Neuronal stem cell (in vitro differentiated cells): ENCODE results near the gene SORCS2.
A peak's percentile ranks its signal among the peaks of the same experiment; 100 is the strongest.

Experiments
- DNase-seq: peaks from one replicate; pipeline ENCODE4 v3.0.0-alpha.2; 2013; ENCODE audit warnings: low spot score
- H2AFZ ChIP-seq: one replicate; pipeline ENCODE4 v1.6.1; 2013; ENCODE audit warnings: mild to moderate bottlenecking, low read length, inconsistent platforms
- H2AK5ac ChIP-seq: 2 replicates; pipeline ENCODE4 v1.6.1; 2013; ENCODE audit warnings: low read depth, mild to moderate bottlenecking, inconsistent platforms, low read length, moderate library complexity, mixed read lengths
- H2BK120ac ChIP-seq: 2 replicates; pipeline ENCODE4 v1.6.1; 2013; ENCODE audit warnings: low read depth, mild to moderate bottlenecking, inconsistent platforms, low read length, moderate library complexity, mixed read lengths
- H2BK12ac ChIP-seq: one replicate; pipeline ENCODE4 v1.6.1; 2013; ENCODE audit warnings: low read length, inconsistent platforms
- H2BK15ac ChIP-seq: 2 replicates; pipeline ENCODE4 v1.6.1; 2013; ENCODE audit warnings: mild to moderate bottlenecking, low read length, inconsistent platforms, mixed read lengths
- H2BK5ac ChIP-seq: one replicate; pipeline ENCODE4 v1.6.1; 2013; ENCODE audit warnings: inconsistent platforms, mild to moderate bottlenecking, low read length, moderate library complexity
- H3K14ac ChIP-seq: one replicate; pipeline ENCODE4 v1.6.1; 2013; ENCODE audit warnings: low read length, inconsistent platforms
- H3K18ac ChIP-seq: 2 replicates; pipeline ENCODE4 v1.6.1; 2013; ENCODE audit warnings: low read length, inconsistent platforms
- H3K23ac ChIP-seq: 2 replicates; pipeline ENCODE4 v1.6.1; 2013; ENCODE audit warnings: low read depth, mild to moderate bottlenecking, mixed read lengths, low read length, inconsistent platforms; ENCODE audit not compliant: poor library complexity
- H3K27ac ChIP-seq: replicated peaks from 3 replicates; pipeline ENCODE4 v1.5.1; 2013; ENCODE audit warnings: low read length, inconsistent platforms
- H3K27me3 ChIP-seq, 3 experiments: 2 replicates each; pipeline ENCODE4 v1.6.1; 2013; ENCODE audit warnings: low read length in 3 of 3, mild to moderate bottlenecking in 2 of 3, inconsistent platforms in 1 of 3, low read depth in 1 of 3, mixed read lengths in 1 of 3, moderate library complexity in 1 of 3; ENCODE audit not compliant: control insufficient read depth in 3 of 3, insufficient read depth in 3 of 3
- H3K36me3 ChIP-seq, 2 donors: replicated peaks in 1 of 2; 2 replicates each; pipeline ENCODE4 v1.6.1; 2013; ENCODE audit warnings: low read length in 2 of 2; ENCODE audit not compliant: control insufficient read depth in 2 of 2, insufficient read depth in 2 of 2
- H3K4ac ChIP-seq: 2 replicates; pipeline ENCODE4 v1.6.1; 2013; ENCODE audit warnings: inconsistent platforms, mild to moderate bottlenecking, low read length, moderate library complexity
- H3K4me1 ChIP-seq, 2 donors: 1 replicate in 1 of 2; 2 replicates in 1 of 2; pipeline ENCODE4 v1.6.1; 2013; ENCODE audit warnings: low read length in 2 of 2, low read depth in 1 of 2; ENCODE audit not compliant: control insufficient read depth in 2 of 2, insufficient read depth in 1 of 2
- H3K4me2 ChIP-seq: one replicate; pipeline ENCODE4 v1.6.1; 2013; ENCODE audit warnings: mild to moderate bottlenecking, low read length, inconsistent platforms; ENCODE audit not compliant: insufficient read depth, poor library complexity, severe bottlenecking
- H3K4me3 ChIP-seq, 2 donors: 2 replicates each; pipeline ENCODE4 v1.5.1; 2013; ENCODE audit warnings: low read length in 2 of 2, mild to moderate bottlenecking in 2 of 2, inconsistent platforms in 1 of 2, moderate library complexity in 1 of 2
- H3K79me1 ChIP-seq: one replicate; pipeline ENCODE4 v1.6.1; 2013; ENCODE audit warnings: low read depth, mild to moderate bottlenecking, inconsistent platforms, low read length, moderate library complexity
- H3K9ac ChIP-seq: one replicate; pipeline ENCODE4 v1.6.1; 2013; ENCODE audit warnings: mild to moderate bottlenecking, low read depth, low read length, inconsistent platforms; ENCODE audit not compliant: poor library complexity
- H3K9me3 ChIP-seq, 2 donors: replicated peaks in 1 of 2; 2 replicates each; pipeline versions ENCODE3 to v1.6.1; 2013; ENCODE audit warnings: low read length in 2 of 2, mild to moderate bottlenecking in 2 of 2, inconsistent platforms in 1 of 2, low read depth in 1 of 2, mixed read lengths in 1 of 2, moderate library complexity in 1 of 2; ENCODE audit not compliant: control insufficient read depth in 2 of 2, insufficient read depth in 1 of 2
- H4K8ac ChIP-seq: one replicate; pipeline ENCODE4 v1.6.1; 2013; ENCODE audit warnings: low read depth, mild to moderate bottlenecking, inconsistent platforms, low read length, moderate library complexity
- H4K91ac ChIP-seq: one replicate; pipeline ENCODE4 v1.6.1; 2013; ENCODE audit warnings: low read length, low read depth, mild to moderate bottlenecking, inconsistent platforms; ENCODE audit not compliant: poor library complexity
- WGBS, 2 donors: extraction: QIAGEN DNeasy Blood & Tissue Kit; methylation state at CpG; one replicate each; pipeline ENCODE4 v1.1.7; 2013; ENCODE audit warnings: missing lambda C conversion rate in 2 of 2, mixed read lengths in 1 of 2; ENCODE audit not compliant: insufficient read length in 2 of 2, insufficient replicate concordance in 1 of 2; ENCODE audit errors: extremely low coverage in 2 of 2; 5-methylcytosine and 5-hydroxymethylcytosine counted together

SORCS2 gene

GRCh38 chr4:7610841-7611240 lies 418.5 kb downstream of the SORCS2 start:
- no CpG with 5 or more reads among the region's 8 CpGs for WGBS, 2 donors
- no peak overlapping the region for H2BK5ac ChIP-seq
- H3K9ac ChIP-seq = no peak overlapping the region
- H3K4ac ChIP-seq = no peak overlapping the region
- H3K36me3 ChIP-seq = no peaks in the 10 kb centered on the region
- no peaks in the 10 kb centered on the region for H3K79me1 ChIP-seq
- no peak overlapping the region for H2AK5ac ChIP-seq
- H2BK12ac ChIP-seq = no peak overlapping the region
- H3K18ac ChIP-seq = peak overlapping the region; percentile 33
- H2BK120ac ChIP-seq = no peak overlapping the region
- no peak overlapping the region for H3K14ac ChIP-seq
- peaks cover 0 to 4% of the 10 kb centered on the region in 2 donors for H3K4me1 ChIP-seq
- no peaks in the 10 kb centered on the region for H3K9me3 ChIP-seq
- H2AFZ ChIP-seq = no peak overlapping the region
- H3K27ac ChIP-seq = no peak overlapping the region
- no peaks in the 10 kb centered on the region for H3K27me3 ChIP-seq
- H2BK15ac ChIP-seq = no peak overlapping the region
- H3K4me2 ChIP-seq = no peak overlapping the region
- no peak for DNase-seq
- H4K8ac ChIP-seq = no peak overlapping the region
- no peak overlapping the region for H3K4me3 ChIP-seq
- H3K23ac ChIP-seq = no peak overlapping the region
- no peak overlapping the region for H4K91ac ChIP-seq

- no peak for DNase-seq
- Histone ChIP-seq H3K4ac (no peak overlapping the region), H2AFZ (no peak overlapping the region), H4K91ac (no peak overlapping the region), H2BK5ac (no peak overlapping the region), H3K4me3 (no peak overlapping the region), H3K14ac (no peak overlapping the region), H2BK12ac (peak overlapping the region; percentile 63), H3K36me3 (no peaks in the 10 kb centered on the region), H4K8ac (no peak overlapping the region), H3K18ac (no peak overlapping the region), H3K9ac (peak overlapping the region; percentile 71), H2BK15ac (no peak overlapping the region), H3K27ac (no peak overlapping the region), H3K27me3 (no peaks in the 10 kb centered on the region), H3K9me3 (peaks cover 0 to 1% of the 10 kb centered on the region in 2 donors), H2BK120ac (no peak overlapping the region), H3K4me2 (no peak overlapping the region), H3K23ac (peak overlapping the region; percentile 56), H2AK5ac (no peak overlapping the region), H3K79me1 (no peaks in the 10 kb centered on the region), H3K4me1 (peaks cover 0 to 4% of the 10 kb centered on the region in 2 donors)
- no CpG with 5 or more reads among the region's 16 CpGs for WGBS, 2 donors
These were observed 420.1 kb downstream of the SORCS2 start for GRCh38 chr4:7612311-7612897.

- no peak overlapping the region for H3K4me2 ChIP-seq
- no peaks in the 10 kb centered on the region for H3K27me3 ChIP-seq
- no peak overlapping the region for H2BK5ac ChIP-seq
- no peak overlapping the region for H4K8ac ChIP-seq
- no peak overlapping the region for H3K27ac ChIP-seq
- H3K36me3 ChIP-seq = no peaks in the 10 kb centered on the region
- peaks cover 0 to 1% of the 10 kb centered on the region in 2 donors for H3K9me3 ChIP-seq
- no peaks in the 10 kb centered on the region for H3K79me1 ChIP-seq
- H4K91ac ChIP-seq = no peak overlapping the region
- H3K4ac ChIP-seq = no peak overlapping the region
- DNase-seq = no peak
- WGBS, 2 donors = 100% methylated on average over 1 of the region's 1 CpG; no CpG with 5 or more reads in 1 of the 2 donors
- H3K4me3 ChIP-seq = no peak overlapping the region
- no peak overlapping the region for H2BK12ac ChIP-seq
- H2AFZ ChIP-seq = no peak overlapping the region
- no peak overlapping the region for H3K14ac ChIP-seq
- H2BK15ac ChIP-seq = no peak overlapping the region
- peaks cover 0 to 4% of the 10 kb centered on the region in 2 donors for H3K4me1 ChIP-seq
- no peak overlapping the region for H3K18ac ChIP-seq
- H2AK5ac ChIP-seq = no peak overlapping the region
- no peak overlapping the region for H2BK120ac ChIP-seq
- H3K23ac ChIP-seq = no peak overlapping the region
- H3K9ac ChIP-seq = no peak overlapping the region
These were observed 422.1 kb downstream of the SORCS2 start for GRCh38 chr4:7614350-7614949.

- Histone ChIP-seq H3K4me1 (peaks cover 0 to 12% of the 10 kb centered on the region in 2 donors), H3K4me2 (no peak overlapping the region)
These were observed 423.9 kb downstream of the SORCS2 start for GRCh38 chr4:7616193-7616592.

More at GRCh38 chr4:7616193-7616592, 423.9 kb downstream of the SORCS2 start:
- peaks cover 0 to under 1% (median 0%) of the 10 kb centered on the region in 3 experiments for H3K27me3 ChIP-seq
- no peak overlapping the region for H2BK120ac ChIP-seq
- WGBS, 2 donors = no CpG with 5 or more reads among the region's 3 CpGs
- H3K4me3 ChIP-seq = no peak overlapping the region
- H2AK5ac ChIP-seq = no peak overlapping the region
- no peak overlapping the region for H3K4ac ChIP-seq
- no peak overlapping the region for H2AFZ ChIP-seq
- H3K36me3 ChIP-seq = peaks cover 0 to under 1% of the 10 kb centered on the region in 2 donors
- H3K18ac ChIP-seq = no peak overlapping the region
- H4K8ac ChIP-seq = no peak overlapping the region
- H3K9ac ChIP-seq = no peak overlapping the region
- no peak for DNase-seq
- H2BK12ac ChIP-seq = no peak overlapping the region
- H3K14ac ChIP-seq = no peak overlapping the region
- H4K91ac ChIP-seq = no peak overlapping the region
- H3K79me1 ChIP-seq = peaks cover 2% of the 10 kb centered on the region
- no peak overlapping the region for H2BK5ac ChIP-seq
- no peak overlapping the region for H2BK15ac ChIP-seq
- peaks cover 0 to 1% of the 10 kb centered on the region in 2 donors for H3K9me3 ChIP-seq
- H3K23ac ChIP-seq = no peak overlapping the region
- H3K27ac ChIP-seq = no peak overlapping the region
